GM18907 (cell line): ENCODE measurements around the gene TRAPPC2L.

Experiments used
- ATAC-seq: cut with Tn5 transposase; IDR thresholded peaks from one replicate; pipeline ENCODE4 v1.9.1; 2021; ENCODE audit warnings: mild to moderate bottlenecking, moderate library complexity; ENCODE audit not compliant: unreplicated experiment

TRAPPC2L gene

GRCh38 chr16:88856828-88857727 is at the start of gene TRAPPC2L, which contains the start of gene GALNS:
TSS of gene TRAPPC2L (plus strand) at chr16:88857127. CDS start at chr16:88857151, 24 bp downstream.
TSS of gene GALNS (minus strand) at chr16:88856947. CDS start at chr16:88856877, 70 bp downstream.
- peak; percentile 82 for ATAC-seq

GRCh38 chr16:88807142-88807625 is 49.7 kb upstream of the TRAPPC2L start:
- no peak for ATAC-seq

- no peak for ATAC-seq
Measured at GRCh38 chr16:88807626-88808453, 49.1 kb upstream of the TRAPPC2L start.

- no peak for ATAC-seq
Measured at GRCh38 chr16:88809068-88809675, 47.8 kb upstream of the TRAPPC2L start.

- ATAC-seq: no peak
Measured at GRCh38 chr16:88809676-88810165, 47.2 kb upstream of the TRAPPC2L start.

GRCh38 chr16:88810166-88810911 is 46.6 kb upstream of the TRAPPC2L start:
- no peak for ATAC-seq

- ATAC-seq: peak; percentile 53
Measured at GRCh38 chr16:88810912-88811768, 45.8 kb upstream of the TRAPPC2L start.

GRCh38 chr16:88811769-88812512 is 45.0 kb upstream of the TRAPPC2L start, which contains the start of gene APRT:
TSS of gene APRT (minus strand) at chr16:88811928. CDS start at chr16:88811899, 29 bp downstream.
- peak; percentile 63 for ATAC-seq

- no peak for ATAC-seq
Measured at GRCh38 chr16:88812513-88813268, 44.2 kb upstream of the TRAPPC2L start.

- ATAC-seq: no peak
Measured at GRCh38 chr16:88813269-88814143, 43.4 kb upstream of the TRAPPC2L start.

- no peak for ATAC-seq
Measured at GRCh38 chr16:88814144-88814502, 42.8 kb upstream of the TRAPPC2L start.

GRCh38 chr16:88815227-88815626 is 41.7 kb upstream of the TRAPPC2L start:
- no peak for ATAC-seq

- ATAC-seq: no peak
Measured at GRCh38 chr16:88815901-88816589, 40.9 kb upstream of the TRAPPC2L start.

GRCh38 chr16:88816736-88817535 is 40.0 kb upstream of the TRAPPC2L start:
- ATAC-seq: no peak
